ENCODE measurements around the gene ZNF319. TPM values are rescaled to one million over a fixed set of nuclear protein-coding genes. Genes with fewer than 3 reads are reported as not detected.
A peak's percentile ranks its signal among the peaks of the same experiment; 100 is the strongest.

The ZNF319 gene
- total RNA-seq, 1 donor from 2014 or later: 4.9 TPM

DNA sequence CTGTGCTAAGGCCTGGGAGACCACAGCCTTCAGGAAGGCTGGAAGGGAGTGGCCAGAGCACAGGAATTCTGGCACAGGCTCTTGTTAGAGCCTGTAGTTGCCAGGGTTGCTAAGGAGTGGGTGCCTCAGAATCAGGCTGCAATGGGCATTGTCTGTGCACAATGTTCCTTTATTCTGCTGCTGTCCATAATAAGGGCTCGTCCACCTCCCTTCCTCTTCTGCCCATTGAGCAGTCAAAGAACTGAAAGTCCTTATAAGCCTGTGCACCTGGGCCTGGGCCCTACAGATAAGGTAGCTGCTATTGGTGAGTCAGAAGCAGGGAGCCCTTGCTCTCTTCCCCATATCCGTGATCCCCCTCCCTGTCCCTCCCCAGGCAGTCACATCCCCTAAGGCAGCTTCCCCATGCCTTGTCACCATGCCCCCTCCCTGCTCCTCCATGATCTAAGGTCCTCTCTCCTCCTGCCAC, 24.1 kb downstream of the ZNF319 start:
- peak; percentile 8 for DNase-seq

DNA sequence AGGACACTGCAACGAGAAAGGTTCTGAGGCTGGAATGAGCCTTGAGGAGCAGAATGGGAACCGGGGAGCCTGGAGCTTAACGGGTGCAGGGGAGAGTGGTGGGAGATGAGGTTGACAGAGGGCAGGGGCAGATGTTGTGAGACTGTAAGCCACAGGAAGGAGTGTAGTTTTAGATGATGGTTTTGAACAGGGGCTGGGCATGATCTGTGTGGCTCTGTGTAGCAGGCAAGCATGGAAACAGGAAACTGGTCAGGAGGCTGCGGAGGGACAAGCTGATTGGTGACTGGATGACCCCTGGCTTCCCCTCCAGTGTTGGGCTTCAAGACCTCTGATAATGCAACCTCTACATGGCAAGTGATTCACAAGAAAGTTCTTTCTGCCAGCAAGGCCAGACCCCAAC, 28.2 kb downstream of the ZNF319 start:
- no peak for DNase-seq

DNA sequence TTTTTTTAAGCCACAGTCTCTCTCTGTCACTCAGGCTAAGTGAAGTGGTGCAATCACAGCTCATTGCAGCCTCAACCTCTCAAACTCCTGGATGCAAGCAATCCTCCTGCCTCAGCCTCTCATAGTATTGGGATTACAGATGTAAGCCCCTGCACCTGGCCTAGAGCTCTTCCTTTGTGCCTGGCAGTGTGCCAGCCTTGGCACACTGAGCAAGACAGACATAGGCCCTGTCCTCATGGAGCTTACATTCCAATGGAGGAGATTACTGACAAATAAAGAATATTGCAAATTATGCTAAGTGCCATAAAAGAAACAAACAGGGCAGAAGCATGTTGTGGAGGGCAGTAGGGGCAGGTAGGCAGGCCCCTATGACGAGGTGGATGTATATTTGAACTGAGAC, 28.6 kb downstream of the ZNF319 start:
- no peak for DNase-seq

DNA sequence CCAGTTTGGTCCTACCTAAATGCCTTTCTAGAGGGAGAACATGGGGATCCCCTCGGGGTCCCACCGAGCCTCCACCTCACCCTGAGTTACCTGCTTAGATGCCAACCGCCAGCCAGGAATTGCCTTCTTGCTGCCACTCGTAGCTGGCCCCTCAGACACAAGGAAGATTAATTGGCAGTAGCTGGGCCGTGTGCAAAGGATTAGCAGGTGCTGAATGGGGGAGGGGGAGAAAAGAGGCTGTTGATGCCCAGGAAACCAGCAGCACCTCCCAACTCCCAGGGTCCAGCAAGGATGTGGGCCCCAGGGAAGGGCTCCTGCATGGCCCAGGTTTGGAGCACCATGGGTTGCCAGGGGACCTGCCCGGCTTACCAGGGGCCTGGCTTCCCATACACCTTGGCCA, 29.5 kb downstream of the ZNF319 start, which contains the start of gene CNGB1:
CNGB1 (minus strand) TSS at position 159 of the 400 bp plus-strand sequence. CDS start 3,842 bp downstream, outside the sequence.
- DNase-seq: no peak

DNA sequence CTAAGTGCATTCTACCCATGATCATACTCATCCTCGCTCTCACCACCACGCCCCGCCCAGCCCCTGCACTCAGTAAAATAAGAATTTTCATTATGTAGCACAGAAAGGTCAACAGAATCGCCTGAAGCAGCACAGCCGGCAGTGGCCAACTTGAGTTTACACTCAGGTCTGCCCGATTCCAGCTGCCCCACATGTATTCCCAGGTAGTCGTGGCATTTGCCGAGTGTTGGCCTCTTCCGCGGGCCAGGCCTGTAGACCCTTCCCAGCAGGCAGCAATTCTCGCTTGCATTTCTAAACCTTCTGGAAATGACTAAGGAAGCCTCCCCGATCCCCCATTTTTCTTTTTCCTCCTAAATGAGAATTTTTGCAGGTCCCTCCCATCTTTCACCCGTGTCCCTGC, 30.2 kb downstream of the ZNF319 start:
- no peak for DNase-seq

DNA sequence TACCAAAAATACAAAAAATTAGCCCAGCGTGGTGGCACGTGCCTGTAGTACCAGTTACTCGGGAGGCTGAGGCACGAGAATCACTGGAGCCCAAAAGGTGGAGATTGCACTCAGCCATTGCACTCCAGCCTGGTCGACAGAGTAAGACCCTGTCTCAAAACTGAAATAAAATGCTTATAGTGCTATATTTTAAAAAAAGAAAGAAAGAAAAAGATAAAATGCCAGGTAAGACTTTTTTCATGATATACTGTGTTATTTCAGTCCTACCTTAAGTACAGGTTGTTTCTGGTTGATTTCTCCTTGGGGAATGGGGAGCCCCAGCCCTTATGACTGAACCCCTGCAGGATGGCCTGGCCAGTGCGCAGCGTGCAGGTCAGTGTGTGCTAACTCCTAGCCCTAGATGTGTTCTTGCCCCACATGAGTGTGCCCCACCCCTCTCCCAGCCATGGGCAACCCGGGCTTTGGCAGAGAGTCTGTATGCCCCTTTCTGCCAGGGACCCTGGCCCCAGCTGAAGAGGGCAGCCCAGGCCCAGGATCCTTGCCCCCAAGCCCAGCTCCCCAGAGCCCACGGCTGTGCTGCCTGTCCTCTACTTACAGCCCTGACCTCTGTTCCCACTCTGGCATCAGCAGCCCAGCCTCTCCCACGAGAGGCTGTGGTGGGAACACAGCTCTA, 30.9 kb downstream of the ZNF319 start:
- DNase-seq: no peak

DNA sequence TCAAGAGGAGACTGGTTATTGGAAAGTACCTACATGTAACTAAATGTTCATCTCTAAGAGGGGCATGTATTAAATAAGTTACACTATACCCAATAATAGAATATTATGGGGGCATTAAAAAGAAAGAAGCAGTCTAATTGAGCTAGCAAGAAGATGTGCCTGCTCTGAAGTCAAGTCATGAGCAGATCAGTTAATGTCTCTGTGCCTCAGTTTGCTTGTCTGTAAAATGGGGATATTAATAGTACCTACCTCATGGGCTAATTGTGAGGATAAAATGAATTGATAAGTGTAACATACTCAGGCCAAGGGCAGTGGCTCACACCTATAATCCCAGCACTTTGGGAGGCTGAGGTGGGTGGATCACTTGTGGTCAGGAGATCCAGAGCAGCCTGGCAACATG, 32.6 kb downstream of the ZNF319 start:
- no peak for DNase-seq

DNA sequence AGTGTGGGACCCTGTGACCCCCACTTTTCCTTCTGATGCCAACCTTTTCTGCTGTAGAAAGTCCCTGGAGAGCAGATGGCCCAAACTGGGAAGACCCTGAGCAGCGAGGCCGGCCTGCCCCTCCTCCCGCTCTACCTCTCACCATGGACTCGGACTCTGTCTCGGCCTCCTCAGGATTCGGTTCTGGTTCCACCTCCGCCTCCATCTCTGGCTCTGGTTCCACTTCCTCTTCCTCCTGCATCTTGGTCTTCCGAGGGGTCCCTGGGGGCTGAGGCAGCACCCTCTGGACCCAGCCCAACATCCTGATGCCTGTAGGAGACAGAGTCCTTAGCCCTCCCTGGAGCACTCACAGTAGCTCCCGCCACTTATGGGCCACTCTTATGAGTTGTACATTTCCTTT, 33.5 kb downstream of the ZNF319 start:
- no peak for DNase-seq

DNA sequence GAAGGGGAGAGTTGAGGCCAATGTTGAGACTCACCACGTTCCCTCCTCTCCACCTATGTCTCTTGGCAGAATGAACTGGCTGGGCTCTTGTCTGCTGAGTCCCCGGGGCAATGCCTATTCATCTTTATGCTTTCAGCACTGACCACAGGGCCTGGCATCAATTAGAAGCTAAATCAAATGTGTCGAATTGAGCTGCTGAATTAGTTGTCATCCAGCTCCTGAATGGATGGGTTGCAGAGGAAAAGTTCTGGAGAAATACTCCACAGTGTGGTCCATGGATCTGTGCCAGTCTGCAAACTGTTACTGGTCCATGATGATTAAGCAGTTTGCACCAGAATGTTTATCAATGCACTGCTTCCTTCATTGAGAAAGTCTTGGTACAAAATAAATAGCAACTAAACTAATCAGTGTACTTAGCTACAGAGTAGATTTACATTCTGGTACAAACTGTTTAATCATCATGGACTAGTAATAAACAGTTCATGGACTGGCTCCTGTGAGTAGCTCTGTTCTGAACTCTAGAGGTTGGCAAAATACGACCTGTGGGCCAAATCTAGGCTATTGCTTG, 34.2 kb downstream of the ZNF319 start:
- no peak for DNase-seq

DNA sequence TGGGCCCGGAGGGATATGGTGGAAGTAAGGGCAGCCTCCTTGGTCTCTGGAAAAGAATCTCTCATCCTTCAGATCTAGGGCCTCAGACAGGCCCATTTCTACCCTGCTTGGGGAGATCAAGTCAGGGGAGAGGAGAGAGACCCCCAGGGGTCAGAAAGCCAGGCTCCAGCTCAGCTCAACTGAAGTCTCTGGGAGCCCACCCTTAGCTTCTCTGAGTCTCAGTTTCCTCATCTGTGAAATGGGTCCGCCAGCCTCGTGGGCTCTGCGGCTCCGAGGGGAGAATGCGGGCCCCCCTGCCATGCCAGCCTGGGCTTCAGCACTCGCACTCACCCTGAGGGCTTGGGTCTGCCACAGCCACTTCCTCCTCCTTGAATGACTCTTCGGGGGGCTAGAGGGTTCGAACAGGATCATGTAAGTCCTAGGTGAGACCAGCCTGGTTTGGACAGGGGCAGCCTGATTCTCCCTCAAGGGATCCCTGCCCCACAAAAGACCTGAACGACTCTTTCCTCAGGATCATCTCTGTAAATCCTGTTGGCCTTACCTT, 36.2 kb downstream of the ZNF319 start:
- DNase-seq: no peak

DNA sequence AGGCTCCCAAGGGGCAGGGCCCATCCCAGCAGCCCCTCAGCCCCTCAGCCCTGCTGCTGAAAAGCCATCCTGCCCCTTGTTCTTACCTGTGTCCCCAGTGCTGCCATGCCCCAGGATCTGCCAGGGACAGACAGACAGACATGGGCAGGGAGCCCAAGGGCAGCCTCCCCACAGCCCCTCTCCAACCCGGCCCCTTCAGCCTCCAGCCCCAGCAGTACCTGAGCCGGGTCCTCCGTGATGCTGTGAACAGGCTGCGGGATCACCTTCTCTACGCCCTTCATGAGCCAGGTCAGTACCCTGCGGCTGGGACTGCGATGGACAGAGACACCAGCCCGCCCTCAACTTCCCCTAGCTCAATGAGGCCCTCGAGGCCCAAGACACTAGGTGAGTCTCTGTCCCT, 37.7 kb downstream of the ZNF319 start:
- no peak for DNase-seq

DNA sequence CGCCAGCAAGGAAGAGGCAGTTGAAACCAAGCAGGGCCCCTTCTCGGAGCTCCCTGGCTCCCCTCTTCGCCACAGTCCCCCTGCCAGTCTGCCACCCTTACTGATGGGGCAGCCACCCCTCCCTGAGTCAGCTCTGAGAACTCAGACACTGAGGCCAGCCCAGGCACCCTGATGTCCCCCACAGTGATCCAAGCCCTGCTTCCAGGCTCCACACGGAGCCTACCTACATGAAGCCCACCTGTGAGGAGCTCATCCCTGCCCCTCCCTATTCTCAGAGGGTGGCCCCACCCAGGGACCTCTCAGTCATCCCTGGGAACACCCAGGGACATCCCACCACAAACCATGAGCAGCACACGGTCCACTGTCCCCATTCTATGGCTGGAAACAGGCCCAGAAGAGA, 38.4 kb downstream of the ZNF319 start:
- DNase-seq: no peak

DNA sequence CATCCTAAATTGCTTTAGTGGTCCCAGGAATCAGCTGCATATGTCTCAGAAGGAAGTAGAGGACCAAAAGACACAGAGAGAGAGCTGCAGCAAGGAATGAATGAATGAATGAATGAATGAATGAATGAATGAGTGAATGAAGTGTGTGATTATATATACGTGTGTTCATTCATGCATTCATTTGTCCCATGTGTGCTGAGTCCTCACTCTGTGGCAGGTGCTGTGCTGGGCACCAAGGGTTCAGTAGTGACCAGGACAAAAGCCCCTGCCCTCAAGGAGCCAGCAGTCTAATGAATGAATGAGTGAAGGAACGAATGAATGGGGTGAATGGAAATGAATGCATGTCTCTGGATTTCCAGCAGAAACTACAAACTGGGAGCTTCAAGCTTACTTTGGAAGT, 38.9 kb downstream of the ZNF319 start:
- no peak for DNase-seq

DNA sequence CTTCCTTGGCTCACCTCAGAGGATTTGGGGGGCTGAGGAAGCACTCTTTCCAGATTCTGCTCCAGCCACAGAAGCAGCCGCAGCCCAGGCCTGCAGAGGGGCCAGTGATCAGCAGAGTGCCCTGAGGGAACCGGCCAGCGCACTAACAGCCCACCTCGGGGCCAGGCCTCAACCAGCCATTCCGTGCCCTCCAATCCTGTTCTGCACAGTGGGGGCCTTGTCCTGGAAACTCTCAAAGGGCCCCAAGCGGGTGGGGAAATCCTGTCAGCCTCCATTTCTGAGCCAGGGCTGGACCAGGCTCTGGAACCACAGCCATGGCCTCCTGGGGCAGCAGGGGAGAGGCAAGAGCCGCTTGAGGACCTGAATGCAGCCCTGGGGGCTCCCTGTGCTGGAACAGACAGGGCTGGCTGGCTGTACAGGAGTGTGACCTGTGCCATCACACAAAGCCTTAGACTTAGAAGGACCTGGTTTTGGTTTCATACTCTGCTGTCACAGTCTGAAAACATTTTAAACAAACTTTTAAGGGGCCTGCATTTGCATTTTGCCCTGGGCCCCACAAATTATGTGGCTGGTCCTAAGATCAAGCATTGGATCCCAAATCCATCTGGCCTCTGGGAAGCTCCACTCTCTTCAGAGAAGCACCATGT, 39.5 kb downstream of the ZNF319 start:
- no peak for DNase-seq

DNA sequence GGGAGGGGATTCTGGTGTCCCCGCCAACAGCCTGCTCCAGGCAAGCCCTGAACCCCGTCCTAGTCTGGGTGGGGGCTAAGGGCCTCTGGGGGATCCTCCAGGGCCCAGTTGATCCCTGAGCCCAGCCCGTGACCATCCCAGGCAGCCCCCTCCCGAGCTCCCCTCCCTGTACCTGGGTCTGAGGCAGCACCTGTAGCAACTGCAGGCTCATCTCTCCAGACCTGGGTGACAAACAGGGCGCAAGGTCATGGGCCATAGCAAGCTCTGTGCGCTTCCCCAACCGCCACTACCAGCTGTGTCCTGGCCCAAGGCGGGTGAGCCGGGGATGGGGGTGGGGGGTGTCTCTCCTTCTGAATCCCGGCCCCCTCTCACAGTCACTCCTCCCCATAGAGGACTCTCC, 40.2 kb downstream of the ZNF319 start:
- no peak for DNase-seq

DNA sequence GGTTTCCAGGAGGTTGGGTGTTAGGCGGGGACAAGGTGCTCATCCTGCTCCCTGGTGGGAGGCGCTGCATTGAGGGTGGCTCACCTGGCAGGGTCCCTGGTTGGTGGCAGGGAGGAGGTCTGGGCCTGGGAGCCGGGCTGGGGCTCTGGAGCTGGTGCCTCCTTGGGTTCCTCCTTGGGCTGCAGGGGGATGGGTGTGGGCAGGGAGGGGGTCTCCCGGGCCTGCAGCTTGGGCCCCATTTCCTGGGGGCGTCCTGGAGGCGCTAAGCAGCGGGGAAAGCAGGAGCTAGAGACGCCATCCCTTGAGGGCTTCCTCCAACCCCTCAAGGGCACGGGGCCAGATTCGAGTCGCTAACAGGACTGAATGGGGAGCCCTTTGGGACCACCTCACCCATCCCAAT, 40.7 kb downstream of the ZNF319 start:
- no peak for DNase-seq

DNA sequence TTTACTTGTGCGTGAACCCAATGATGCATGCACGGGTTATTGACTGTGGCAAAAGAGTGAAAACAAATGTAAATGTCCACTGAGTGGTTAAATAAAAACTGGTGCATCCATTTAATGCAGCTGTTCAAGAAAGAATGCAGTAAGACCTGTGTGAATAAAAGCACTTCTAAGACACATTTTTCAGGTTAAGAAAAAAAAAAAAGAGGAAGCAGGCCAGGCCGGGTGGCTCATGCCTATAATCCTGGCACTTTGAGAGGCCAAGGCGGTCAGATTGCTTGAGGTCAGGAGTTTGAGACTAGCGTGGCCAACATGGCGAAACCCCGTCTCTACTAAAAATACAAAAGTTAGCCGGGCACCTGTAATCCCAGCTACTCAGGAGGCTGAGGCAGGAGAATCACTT, 41.4 kb downstream of the ZNF319 start:
- DNase-seq: no peak

DNA sequence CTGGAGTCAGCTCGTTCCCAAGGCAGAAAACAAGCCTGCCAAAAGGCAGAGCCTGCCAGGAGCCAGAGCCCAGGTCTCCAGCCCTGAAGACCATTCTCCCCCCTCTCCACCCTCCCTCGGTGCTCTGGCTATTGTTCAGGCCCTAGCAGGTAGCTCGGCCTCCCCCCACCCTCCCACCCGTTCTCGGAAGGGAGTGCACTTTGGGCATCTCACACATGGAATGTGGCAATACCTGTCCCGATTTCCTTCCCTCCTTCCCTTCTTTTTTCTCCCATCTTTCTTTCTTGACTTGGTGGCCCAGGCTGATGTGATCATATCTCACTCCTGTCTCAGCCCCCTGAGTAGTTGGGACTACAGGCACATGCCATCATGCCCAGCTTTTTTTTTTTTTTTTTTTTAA, 41.9 kb downstream of the ZNF319 start:
- no peak for DNase-seq

DNA sequence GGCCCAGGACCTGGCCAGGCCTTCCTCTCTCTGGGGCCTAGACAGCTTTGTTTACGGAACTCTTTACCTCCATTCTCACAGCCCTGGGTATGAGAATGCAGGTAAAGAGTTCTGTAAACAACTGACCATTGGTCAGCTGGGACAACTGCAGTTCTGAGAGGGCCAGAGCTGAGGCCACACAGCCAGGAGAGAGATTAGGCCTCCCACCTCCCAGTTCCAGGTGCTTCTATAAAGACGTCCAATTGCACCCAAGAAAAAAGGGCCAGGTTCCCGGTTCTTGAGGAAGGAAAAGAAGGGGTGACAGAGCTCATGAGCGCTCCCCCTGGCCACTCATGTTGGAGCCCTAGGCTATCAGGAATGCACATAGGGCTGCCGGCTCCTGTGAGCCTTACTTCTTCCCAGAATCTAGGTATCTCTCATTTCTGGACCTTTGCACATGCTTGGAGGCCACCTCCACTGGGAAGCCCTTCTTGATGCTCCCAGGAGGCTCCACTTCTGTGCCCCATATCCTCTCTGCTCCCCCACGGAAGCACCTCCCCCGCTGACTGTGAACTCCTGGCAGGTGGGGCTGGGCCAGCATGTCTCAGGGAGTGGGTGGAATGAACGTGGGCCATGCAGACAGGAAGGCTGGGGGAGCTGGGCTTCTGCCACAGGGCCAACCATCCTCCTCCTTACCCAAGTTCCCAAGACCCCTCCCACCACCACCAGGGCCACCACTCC, 42.6 kb downstream of the ZNF319 start:
- DNase-seq: no peak

DNA sequence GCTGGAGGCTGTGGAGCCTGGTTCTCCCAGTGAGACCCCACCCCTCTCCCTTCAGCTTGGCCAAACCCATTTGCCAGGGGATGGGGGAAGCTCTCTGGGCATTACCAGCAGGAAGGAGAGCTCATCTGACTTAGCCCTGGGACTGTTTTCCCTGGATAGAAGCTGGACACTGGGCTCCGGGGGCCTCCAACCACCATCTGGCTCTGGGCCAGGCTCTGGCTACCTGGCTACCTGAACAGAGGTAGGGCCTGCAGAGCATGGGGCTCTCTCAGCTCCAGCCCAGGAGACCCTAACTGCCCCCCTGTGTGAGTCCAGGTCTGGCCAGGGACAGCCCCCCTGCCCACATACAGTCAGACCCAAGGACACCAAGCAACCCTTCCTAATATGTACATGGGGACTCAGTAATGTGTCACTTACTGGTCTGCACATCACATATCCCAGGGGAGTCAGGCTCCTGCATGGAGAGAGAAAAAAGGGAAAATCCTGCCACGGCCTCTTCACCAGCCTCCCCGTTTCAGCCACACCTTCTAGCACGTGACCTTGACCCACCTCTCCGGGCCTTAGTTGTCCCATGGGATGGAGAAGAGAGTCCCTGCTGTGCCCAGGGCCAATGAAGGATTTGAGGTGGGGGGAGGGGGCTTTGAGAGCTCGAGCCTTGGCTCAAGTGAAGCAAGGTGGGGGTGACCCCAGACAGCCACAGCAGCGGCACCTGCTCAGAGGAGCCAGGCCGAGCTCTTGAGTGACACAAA, 43.4 kb downstream of the ZNF319 start:
- DNase-seq: no peak

DNA sequence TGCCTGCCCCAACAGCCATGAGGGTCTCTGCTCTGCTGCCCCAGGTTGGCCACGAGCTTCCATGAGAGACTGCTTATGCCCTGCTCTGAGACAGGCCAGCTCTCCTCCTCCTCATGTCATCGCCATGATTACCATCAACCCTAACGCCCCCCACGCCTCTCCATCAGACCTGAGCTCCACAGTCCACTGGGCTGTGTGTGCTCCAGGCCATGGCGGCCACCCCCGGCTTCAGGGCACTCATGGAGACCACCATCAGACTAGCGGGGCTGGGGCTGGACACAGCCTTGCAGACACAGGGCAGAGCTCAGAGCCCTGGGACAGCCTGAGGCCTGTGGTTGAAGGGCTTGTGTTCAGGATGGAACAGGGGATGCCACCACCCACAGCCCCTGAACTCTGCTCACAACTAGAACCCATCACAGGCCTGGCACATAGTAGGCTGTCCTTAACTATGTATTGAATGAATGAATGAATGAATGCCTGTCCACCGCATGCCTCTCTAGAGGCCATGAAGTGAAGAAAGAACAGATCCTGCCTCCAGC, 44.1 kb downstream of the ZNF319 start:
- no peak for DNase-seq
